ENCODE measurements around the gene RNU1-1. TPM values are rescaled to one million over a fixed set of nuclear protein-coding genes. Genes with fewer than 3 reads are reported as not detected.
"Not testable (repeated sequence)": the region's sequence is repeated elsewhere in the genome, so short reads cannot be mapped to it uniquely, and the experiment has no call there.

The RNU1-1 gene
- total and polyA plus RNA-seq, 2 experiments from 2014 or later: under 0.01 TPM; not detected in 1

DNA sequence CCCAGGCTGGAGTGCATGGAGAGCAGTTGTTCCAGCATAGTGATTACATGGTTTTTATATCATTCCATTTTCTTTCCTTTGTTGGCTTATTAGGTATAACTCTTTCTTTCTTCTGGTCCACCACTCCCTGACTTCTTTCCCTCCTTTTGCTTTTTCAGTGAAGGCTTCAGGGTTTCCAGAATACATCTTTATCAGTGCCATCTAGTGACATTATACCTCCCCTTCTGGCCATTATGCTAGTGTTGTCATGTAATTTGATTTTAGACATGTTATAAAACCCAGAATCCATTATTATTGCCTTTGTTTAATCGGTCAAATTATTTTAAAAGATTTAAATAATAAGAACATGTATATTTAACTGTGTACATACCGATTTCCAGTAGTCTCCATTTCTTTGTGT lies 10.6 kb downstream of the RNU1-1 start:
- H3K4me1 ChIP-seq (ENCODE audit: low read depth): no peaks in the 10 kb centered on the region
- no peaks in the 10 kb centered on the region for H3K36me3 ChIP-seq
- TF ChIP-seq, protein P1, sequence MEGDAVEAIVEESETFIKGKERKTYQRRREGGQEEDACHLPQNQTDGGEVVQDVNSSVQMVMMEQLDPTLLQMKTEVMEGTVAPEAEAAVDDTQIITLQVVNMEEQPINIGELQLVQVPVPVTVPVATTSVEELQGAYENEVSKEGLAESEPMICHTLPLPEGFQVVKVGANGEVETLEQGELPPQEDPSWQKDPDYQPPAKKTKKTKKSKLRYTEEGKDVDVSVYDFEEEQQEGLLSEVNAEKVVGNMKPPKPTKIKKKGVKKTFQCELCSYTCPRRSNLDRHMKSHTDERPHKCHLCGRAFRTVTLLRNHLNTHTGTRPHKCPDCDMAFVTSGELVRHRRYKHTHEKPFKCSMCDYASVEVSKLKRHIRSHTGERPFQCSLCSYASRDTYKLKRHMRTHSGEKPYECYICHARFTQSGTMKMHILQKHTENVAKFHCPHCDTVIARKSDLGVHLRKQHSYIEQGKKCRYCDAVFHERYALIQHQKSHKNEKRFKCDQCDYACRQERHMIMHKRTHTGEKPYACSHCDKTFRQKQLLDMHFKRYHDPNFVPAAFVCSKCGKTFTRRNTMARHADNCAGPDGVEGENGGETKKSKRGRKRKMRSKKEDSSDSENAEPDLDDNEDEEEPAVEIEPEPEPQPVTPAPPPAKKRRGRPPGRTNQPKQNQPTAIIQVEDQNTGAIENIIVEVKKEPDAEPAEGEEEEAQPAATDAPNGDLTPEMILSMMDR (IDR thresholded peaks at IDR 0.05; ENCODE audit: low read depth, low read length): no peak
- no peak overlapping the region for H3K27ac ChIP-seq
- no peak for DNase-seq (ENCODE audit: low read depth in 1 of 2, low spot score in 1 of 2)
- no peaks in the 10 kb centered on the region for H3K27me3 ChIP-seq
- no peaks in the 10 kb centered on the region for H3K9me3 ChIP-seq (ENCODE audit: low read depth)
- H3K4me3 ChIP-seq: no peak overlapping the region

DNA sequence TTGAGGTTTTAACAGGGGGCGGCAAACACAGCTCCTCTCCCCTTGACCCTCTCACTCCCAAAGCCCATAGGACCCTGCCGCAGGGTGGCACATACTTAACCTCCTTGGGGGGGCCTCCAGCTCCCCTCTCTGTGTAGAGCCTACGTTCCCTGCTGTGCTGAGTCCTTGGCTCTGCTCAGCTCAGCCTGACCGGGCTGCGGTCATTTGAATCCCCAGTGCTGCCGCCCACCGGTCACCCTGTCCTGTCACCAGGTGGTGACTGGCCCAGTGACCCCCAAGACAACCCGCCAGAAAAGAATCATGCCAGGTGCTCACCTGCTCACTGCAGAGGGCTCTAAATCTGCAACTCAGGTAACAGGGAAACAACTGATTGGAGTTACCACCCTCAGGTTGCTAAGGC lies 12.6 kb downstream of the RNU1-1 start:
- not testable (repeated sequence) for DNase-seq (ENCODE audit: low read depth in 1 of 2, low spot score in 1 of 2); H3K27me3 ChIP-seq; H3K4me3 ChIP-seq; H3K36me3 ChIP-seq; H3K9me3 ChIP-seq (ENCODE audit: low read depth); H3K4me1 ChIP-seq (ENCODE audit: low read depth); H3K27ac ChIP-seq

DNA sequence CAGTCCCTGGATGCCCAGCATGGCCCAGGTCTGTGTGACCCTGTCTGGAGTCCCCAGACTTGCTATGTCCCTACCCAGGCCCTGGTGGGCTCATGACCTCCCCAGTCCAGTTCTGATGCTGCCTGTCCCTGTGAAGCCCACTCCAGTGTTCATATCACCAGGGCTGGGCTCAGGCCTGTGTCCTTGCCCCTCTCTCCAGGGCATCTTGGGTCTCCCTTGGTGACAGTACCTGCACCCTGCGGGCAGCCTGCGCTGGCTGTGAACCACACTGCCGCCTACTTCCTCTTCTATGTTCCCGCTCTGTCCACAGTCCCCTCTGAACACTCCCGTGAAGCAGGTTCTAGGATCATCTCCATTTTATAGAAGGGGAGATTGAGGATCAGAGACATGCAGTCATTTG lies 13.1 kb downstream of the RNU1-1 start:
- not testable (repeated sequence) for H3K27ac ChIP-seq; H3K4me1 ChIP-seq (ENCODE audit: low read depth); H3K27me3 ChIP-seq; DNase-seq (ENCODE audit: low read depth in 1 of 2, low spot score in 1 of 2); H3K4me3 ChIP-seq; H3K9me3 ChIP-seq (ENCODE audit: low read depth); H3K36me3 ChIP-seq

DNA sequence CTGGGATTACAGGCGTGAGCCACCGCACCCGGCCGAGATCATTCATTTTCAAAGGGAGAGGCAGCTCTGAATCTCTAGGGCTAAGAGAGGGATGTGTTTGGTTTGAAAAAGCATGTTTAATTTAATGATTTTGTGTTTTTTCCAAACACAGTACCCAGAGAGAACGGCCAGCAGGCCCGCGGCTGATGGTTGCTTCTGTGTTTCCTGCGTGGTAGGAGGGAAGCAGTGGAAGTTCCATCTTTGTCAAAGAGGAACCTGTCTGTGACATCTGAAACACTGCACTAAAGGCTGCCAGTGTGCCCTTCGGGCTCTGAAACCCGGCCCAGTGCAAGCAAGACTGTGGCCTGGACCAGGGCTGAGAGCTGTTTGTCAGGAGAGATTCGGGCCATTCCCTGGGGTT lies 13.6 kb downstream of the RNU1-1 start:
- not testable (repeated sequence) for DNase-seq (ENCODE audit: low read depth in 1 of 2, low spot score in 1 of 2); H3K27ac ChIP-seq; H3K9me3 ChIP-seq (ENCODE audit: low read depth); H3K4me3 ChIP-seq; H3K36me3 ChIP-seq; H3K27me3 ChIP-seq; H3K4me1 ChIP-seq (ENCODE audit: low read depth)

DNA sequence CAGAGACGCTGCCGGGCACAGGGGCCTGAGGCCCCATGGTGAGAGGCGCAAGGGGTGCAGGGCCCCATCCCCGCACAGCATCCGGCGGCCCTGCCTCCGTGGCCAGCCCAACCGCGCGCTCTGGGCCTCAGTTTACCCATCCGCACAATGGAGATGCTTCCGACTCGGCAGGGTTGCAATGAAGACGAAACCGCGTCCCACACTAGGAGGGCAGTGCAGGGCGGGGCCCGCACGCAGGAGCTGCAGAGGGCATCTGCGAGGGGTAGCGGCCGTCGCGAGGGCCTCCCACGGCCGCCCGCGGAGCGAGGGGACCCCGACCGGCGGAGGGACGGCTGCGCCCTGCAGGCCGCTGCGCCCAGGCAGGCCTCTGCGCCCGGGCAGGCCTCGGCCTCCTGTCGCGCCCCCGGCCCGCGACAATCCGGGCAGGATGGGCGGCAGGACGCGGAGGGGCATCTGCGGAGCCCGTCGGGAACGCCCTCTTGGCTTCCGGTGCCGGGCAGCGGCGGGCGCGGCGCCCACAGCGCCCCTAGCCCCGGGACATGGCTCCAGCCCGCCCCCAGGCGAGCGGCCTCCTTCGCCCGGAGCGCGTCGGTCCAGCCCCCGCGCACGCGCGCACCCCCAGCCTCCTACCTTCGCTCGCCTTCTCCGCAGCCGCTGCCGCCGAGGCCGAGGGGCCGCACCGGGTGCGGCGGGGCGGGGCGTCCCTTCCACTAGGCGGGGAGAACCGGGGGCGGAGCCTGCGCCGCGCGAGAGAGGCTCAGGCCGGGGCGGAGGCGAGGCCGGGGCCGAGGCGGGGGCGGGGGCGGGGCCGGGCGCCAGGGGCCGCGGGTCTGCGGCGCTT lies 15.3 kb downstream of the RNU1-1 start:
- peak; percentile 93 to 97 for DNase-seq (ENCODE audit: low read depth in 1 of 2, low spot score in 1 of 2)
- H3K9me3 ChIP-seq (ENCODE audit: low read depth): no peaks in the 10 kb centered on the region
- peak overlapping the region; percentile 10 for H3K27ac ChIP-seq
- H3K4me3 ChIP-seq: peak overlapping the region; percentile 41
- H3K4me1 ChIP-seq (ENCODE audit: low read depth): no peaks in the 10 kb centered on the region
- H3K27me3 ChIP-seq: no peaks in the 10 kb centered on the region
- TF ChIP-seq, protein P1 (IDR thresholded peaks at IDR 0.05; ENCODE audit: low read depth, low read length): no peak
- no peaks in the 10 kb centered on the region for H3K36me3 ChIP-seq

DNA sequence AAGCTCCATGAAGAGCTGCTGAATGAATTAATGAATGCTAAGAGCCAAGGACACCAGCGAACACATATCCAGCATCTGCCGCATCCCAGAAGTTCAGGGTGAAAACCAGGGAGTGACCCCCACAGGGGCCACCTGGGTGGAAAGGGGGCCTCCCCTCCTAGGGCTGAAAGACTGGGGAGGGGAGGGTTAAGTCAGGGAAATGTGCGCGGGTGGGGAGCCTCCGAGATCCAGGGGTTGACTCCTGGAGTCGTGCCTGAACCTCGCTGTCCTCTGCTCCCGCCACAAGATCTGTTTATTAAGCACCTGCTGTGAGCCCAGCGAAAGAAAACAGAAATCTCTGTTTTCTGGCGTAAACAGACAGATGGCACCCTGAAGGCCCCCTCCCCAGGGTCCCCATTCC lies 16.0 kb downstream of the RNU1-1 start:
- H3K36me3 ChIP-seq; H3K27ac ChIP-seq; H3K9me3 ChIP-seq (ENCODE audit: low read depth); DNase-seq (ENCODE audit: low read depth in 1 of 2, low spot score in 1 of 2); H3K27me3 ChIP-seq; H3K4me1 ChIP-seq (ENCODE audit: low read depth): not testable (repeated sequence)
- H3K4me3 ChIP-seq: peak overlapping the region; percentile 41

DNA sequence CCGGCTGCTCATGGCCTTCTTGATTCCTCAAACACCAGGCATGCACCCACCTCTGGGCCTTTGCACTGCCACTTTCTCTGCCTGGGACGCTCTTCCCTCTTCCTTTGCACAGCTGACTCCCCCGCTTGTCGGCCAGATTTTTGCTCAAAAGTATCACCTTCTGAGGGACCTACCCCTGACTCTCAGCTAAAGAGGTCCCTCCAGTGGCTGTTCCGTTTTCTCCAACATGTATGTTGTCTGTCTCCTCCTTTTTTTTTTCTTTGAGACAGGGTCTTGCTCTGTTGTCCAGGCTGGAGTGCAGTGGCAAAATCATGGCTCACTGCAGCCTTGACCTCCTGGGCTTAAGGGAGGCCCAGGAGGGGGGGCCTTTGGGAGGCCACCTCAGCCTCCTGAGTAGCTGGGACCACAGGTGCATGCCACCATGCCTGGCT lies 16.6 kb downstream of the RNU1-1 start:
- H3K27me3 ChIP-seq; H3K36me3 ChIP-seq; H3K9me3 ChIP-seq (ENCODE audit: low read depth); H3K4me3 ChIP-seq; H3K27ac ChIP-seq; H3K4me1 ChIP-seq (ENCODE audit: low read depth): not testable (repeated sequence)
- peak in 1 of 2 donors; percentile 7 for DNase-seq (ENCODE audit: low read depth in 1 of 2, low spot score in 1 of 2)

DNA sequence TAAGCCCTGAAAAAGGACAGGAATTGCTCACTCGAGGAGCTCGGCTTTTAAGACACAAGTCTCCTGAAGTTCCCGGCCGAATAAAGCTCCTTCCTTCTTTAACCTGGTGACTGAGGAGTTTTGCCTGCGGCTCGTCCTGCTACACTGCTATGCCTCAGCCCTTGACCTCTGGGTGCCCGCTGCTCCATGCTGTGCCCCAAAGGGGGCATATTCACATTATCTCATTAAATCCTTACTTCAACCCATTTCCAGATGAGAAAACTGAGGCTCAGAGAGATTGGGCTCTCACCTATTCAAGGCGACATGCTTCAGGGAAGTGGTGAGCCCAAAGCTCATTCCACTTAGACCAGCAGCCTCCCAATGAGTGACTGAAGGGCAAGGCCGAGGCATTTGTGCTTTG lies 20.4 kb downstream of the RNU1-1 start:
- not testable (repeated sequence) for H3K27me3 ChIP-seq; H3K9me3 ChIP-seq (ENCODE audit: low read depth); H3K4me3 ChIP-seq; DNase-seq (ENCODE audit: low read depth in 1 of 2, low spot score in 1 of 2); H3K4me1 ChIP-seq (ENCODE audit: low read depth); H3K36me3 ChIP-seq; H3K27ac ChIP-seq

DNA sequence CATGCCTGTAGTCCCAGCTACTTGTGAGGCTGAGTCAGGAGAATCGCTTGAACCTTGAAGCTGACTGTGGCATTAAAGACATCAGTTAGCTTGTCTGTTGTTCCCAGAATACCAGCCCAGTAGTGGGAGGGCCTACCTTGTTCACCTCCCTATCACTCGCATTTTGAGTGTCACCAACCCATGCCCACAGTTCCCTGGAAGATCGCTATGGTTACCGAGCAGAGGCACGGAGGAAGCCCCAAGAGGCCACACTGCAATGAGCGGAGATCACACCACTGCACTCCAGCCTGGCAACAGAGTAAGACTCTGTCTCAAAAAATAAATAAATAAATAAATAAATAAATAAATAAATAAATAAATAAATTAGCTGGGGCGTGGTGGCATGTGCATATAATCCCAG lies 21.1 kb downstream of the RNU1-1 start:
- H3K4me3 ChIP-seq; H3K27ac ChIP-seq; H3K27me3 ChIP-seq; H3K36me3 ChIP-seq; H3K4me1 ChIP-seq (ENCODE audit: low read depth); H3K9me3 ChIP-seq (ENCODE audit: low read depth): not testable (repeated sequence)
- DNase-seq (ENCODE audit: low read depth in 1 of 2, low spot score in 1 of 2): peak in 1 of 2 donors; percentile 19

Data from cardiac muscle cell (in vitro differentiated cells and primary cell).